Gastrocnemius medialis (tissue), 4 donors: ENCODE data around the gene GABBR2.

Experiments used
- POLR2A ChIP-seq, 2 donors: fragments of 450-650 bp; IDR thresholded peaks; one replicate each; pipeline ENCODE4 v1.6.1; 2017; ENCODE audit warnings: antibody characterized with exemption in 2 of 2, mild to moderate bottlenecking in 2 of 2, moderate library complexity in 2 of 2
- TF ChIP-seq, protein P1 (sequence below), 5 experiments: fragments of 450-650 bp in 3 of 5; fragments of 200-600 bp in 2 of 5; sonication (generic) in 2 of 5; IDR thresholded peaks in 4 of 5; conservative IDR thresholded peaks in 1 of 5; 1 replicate in 4 of 5; 2 replicates in 1 of 5; pipeline ENCODE4 v1.5.1; 2016 to 2019; ENCODE audit warnings: antibody characterized with exemption in 5 of 5, mild to moderate bottlenecking in 3 of 5, moderate library complexity in 3 of 5

- TF ChIP-seq, protein P1, sequence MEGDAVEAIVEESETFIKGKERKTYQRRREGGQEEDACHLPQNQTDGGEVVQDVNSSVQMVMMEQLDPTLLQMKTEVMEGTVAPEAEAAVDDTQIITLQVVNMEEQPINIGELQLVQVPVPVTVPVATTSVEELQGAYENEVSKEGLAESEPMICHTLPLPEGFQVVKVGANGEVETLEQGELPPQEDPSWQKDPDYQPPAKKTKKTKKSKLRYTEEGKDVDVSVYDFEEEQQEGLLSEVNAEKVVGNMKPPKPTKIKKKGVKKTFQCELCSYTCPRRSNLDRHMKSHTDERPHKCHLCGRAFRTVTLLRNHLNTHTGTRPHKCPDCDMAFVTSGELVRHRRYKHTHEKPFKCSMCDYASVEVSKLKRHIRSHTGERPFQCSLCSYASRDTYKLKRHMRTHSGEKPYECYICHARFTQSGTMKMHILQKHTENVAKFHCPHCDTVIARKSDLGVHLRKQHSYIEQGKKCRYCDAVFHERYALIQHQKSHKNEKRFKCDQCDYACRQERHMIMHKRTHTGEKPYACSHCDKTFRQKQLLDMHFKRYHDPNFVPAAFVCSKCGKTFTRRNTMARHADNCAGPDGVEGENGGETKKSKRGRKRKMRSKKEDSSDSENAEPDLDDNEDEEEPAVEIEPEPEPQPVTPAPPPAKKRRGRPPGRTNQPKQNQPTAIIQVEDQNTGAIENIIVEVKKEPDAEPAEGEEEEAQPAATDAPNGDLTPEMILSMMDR (IDR thresholded peaks at IDR 0.05 in 4 of 5, conservative IDR thresholded peaks at IDR 0.05 in 1 of 5) = no peak
- no peak for TF ChIP-seq POLR2A (IDR thresholded peaks at IDR 0.05)
Measured at GRCh38 chr9:98240475-98240874, 468.3 kb downstream of the GABBR2 start.
